Nephron progenitor cell (in vitro differentiated cells): Measurements from ENCODE around the gene MISP3.
A peak's percentile ranks its signal among the peaks of the same experiment; 100 is the strongest.

Experiments
- DNase-seq: peaks from one replicate; pipeline ENCODE4 v3.0.0; 2021
- H3K27ac Mint-ChIP-seq: 2 replicates; pipeline ENCODE4 v1.8.0; 2021; ENCODE audit warnings: mild to moderate bottlenecking, moderate library complexity, mixed read lengths
- H3K27me3 Mint-ChIP-seq: 2 replicates; pipeline ENCODE4 v1.8.0; 2021; ENCODE audit warnings: mild to moderate bottlenecking, low read depth, mixed read lengths; ENCODE audit not compliant: poor library complexity
- H3K36me3 Mint-ChIP-seq: 2 replicates; pipeline ENCODE4 v1.8.0; 2021; ENCODE audit warnings: low read depth, mixed read lengths
- H3K4me1 Mint-ChIP-seq: 2 replicates; pipeline ENCODE4 v1.8.0; 2021; ENCODE audit warnings: mixed read lengths
- H3K4me3 Mint-ChIP-seq: 2 replicates; pipeline ENCODE4 v1.8.0; 2021; ENCODE audit warnings: mild to moderate bottlenecking, moderate library complexity, mixed read lengths
- H3K9me3 Mint-ChIP-seq: 2 replicates; pipeline ENCODE4 v1.8.0; 2021; ENCODE audit warnings: mild to moderate bottlenecking, moderate library complexity, mixed read lengths
- TF ChIP-seq, protein P1 (sequence below): fragments of 200-600 bp; sonication (generic); IDR thresholded peaks from 2 replicates; pipeline ENCODE4 v1.5.0; 2021; ENCODE audit warnings: antibody characterized with exemption

The MISP3 gene

DNA sequence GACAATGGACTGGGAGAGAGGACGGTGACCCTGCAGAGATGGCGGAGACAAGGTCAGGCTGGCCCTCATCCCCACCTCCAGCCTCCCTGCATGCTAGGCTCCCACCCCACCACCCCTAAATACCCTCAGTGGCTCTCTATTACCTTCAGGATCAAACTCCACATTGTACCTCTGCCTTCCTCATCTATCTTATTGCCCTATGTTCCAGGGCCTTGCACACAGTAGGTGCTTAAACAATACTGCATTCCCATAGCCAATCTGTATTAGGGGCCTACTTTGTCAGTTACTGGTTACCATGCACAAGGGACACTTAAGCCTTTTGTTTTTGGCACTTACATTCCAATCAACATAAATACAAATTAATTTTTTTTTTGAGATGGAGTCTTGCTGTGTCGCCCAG lies 17.2 kb upstream of the MISP3 start:
- no peaks in the 10 kb centered on the region for H3K9me3 Mint-ChIP-seq
- H3K4me1 Mint-ChIP-seq = peaks cover 12% of the 10 kb centered on the region
- H3K27ac Mint-ChIP-seq = no peak overlapping the region
- DNase-seq = no peak
- H3K27me3 Mint-ChIP-seq = peaks cover 74% of the 10 kb centered on the region
- H3K36me3 Mint-ChIP-seq = peaks cover 5% of the 10 kb centered on the region
- no peak overlapping the region for H3K4me3 Mint-ChIP-seq
- TF ChIP-seq, protein P1, sequence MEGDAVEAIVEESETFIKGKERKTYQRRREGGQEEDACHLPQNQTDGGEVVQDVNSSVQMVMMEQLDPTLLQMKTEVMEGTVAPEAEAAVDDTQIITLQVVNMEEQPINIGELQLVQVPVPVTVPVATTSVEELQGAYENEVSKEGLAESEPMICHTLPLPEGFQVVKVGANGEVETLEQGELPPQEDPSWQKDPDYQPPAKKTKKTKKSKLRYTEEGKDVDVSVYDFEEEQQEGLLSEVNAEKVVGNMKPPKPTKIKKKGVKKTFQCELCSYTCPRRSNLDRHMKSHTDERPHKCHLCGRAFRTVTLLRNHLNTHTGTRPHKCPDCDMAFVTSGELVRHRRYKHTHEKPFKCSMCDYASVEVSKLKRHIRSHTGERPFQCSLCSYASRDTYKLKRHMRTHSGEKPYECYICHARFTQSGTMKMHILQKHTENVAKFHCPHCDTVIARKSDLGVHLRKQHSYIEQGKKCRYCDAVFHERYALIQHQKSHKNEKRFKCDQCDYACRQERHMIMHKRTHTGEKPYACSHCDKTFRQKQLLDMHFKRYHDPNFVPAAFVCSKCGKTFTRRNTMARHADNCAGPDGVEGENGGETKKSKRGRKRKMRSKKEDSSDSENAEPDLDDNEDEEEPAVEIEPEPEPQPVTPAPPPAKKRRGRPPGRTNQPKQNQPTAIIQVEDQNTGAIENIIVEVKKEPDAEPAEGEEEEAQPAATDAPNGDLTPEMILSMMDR = no peak

DNA sequence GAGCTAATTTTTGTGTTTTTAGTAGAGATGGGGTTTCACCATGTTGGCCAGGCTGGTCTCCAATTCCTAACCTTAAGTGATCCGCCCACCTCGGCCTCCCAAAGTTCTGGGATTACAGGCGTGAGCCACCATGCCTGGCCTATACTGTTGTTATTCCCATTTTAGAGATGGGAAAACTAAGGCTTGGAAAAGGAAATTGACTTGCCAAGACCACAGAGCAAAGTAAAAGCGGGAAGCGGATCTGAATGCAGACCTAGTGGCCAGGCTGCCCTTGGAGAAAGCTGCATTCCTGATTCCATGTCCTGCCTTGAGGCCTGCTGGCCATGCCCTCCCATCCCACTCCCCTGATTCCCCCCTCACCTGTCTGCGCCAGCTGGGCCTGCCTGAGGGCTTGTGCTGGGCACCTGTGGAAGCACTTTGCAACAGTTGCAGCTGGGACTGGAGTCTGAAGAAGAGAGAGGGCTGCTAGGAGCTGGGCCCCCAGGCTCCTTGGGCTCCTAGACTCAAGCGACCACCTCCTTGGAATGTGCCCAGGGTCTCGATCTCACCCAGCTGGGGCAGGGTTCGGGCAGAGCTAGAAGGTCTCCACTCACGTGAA lies 16.4 kb upstream of the MISP3 start:
- TF ChIP-seq, protein P1 = no peak
- H3K36me3 Mint-ChIP-seq = peaks cover 5% of the 10 kb centered on the region
- no peak overlapping the region for H3K4me3 Mint-ChIP-seq
- H3K4me1 Mint-ChIP-seq = peaks cover 15% of the 10 kb centered on the region
- no peaks in the 10 kb centered on the region for H3K9me3 Mint-ChIP-seq
- no peak overlapping the region for H3K27ac Mint-ChIP-seq
- peaks cover 81% of the 10 kb centered on the region for H3K27me3 Mint-ChIP-seq
- DNase-seq = no peak

DNA sequence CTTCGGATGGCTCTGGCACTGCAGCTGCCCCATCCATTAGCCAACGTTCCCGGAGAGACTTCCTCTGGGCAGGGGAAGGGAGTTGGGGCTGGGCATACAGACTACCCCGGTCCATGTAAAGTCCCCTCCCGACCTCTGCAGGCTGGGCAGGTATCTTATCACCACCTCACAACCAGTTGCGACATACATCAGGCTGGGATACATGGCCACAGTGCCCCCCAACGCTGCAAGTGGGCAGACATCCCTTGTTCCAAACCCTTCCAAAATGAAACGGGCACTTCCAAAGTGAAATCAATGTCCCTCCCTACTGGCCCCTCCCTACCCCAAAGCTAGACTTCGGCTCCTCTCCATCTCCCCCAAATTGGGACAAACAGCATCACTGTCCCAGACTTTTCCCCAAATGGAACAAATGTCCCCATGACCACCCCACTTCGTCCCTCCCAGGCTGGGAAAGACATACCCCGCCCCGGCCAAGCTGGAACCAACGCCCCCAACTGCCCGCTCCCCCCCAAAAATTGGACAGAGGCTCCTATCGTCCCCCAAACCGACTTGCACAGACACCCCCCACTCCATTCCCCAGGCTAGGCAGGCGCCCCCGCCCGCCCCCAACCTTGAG lies 15.7 kb upstream of the MISP3 start:
- DNase-seq = no peak
- Mint-ChIP-seq H3K9me3 (no peaks in the 10 kb centered on the region), H3K27me3 (peaks cover 88% of the 10 kb centered on the region), H3K27ac (no peak overlapping the region), H3K4me1 (peaks cover 18% of the 10 kb centered on the region), H3K36me3 (peaks cover 5% of the 10 kb centered on the region), H3K4me3 (peak overlapping the region; percentile 74)
- TF ChIP-seq, protein P1 = no peak

DNA sequence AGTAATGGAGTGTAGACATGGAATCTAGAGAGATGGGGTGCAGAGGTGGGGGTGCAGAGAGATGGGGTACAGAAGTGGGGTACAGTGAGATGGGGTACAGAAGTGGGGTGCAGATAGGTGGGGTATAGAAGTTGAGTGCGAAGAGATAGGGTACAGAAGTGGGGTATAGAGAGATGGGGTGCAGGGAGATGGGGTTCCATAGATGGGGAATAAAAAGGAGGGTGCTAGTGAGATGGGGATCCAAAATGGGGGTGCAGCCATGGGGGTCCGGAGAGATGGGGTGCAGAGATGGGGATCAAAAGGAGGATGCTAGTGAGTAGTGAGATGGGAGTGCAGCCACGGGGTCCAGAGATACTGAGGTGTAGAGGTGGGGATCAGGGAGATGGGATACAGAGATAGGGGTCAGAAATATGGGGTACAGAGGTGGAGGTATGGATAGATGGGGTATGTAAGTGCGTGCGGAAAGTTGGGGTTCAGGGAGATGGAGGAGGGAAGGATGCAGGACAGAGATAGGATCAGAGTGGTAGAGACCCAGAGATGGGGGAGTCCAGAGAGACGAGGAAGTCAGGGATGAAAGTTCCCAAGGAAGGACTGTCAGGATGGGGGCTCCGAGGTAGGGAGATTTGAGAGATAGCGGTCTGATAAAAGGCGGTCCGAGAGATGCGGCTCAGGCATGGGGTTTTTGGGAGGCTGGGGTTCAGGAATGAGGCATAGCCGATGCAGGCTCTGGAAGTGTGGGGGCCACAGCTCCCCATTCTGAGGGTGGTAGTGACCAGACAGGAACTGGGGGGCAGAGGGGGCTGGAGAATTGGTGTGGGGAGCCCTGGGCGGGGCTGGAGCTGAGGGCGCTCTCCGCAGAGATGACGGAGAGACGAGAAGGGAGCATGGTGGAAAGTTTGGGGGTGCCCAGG lies 14.1 kb upstream of the MISP3 start:
- TF ChIP-seq, protein P1 = no peak
- Mint-ChIP-seq H3K9me3 (no peaks in the 10 kb centered on the region), H3K4me3 (peak overlapping the region; percentile 78), H3K4me1 (peaks cover 18% of the 10 kb centered on the region), H3K27me3 (peaks cover 95% of the 10 kb centered on the region), H3K27ac (no peak overlapping the region), H3K36me3 (no peaks in the 10 kb centered on the region)
- no peak for DNase-seq

DNA sequence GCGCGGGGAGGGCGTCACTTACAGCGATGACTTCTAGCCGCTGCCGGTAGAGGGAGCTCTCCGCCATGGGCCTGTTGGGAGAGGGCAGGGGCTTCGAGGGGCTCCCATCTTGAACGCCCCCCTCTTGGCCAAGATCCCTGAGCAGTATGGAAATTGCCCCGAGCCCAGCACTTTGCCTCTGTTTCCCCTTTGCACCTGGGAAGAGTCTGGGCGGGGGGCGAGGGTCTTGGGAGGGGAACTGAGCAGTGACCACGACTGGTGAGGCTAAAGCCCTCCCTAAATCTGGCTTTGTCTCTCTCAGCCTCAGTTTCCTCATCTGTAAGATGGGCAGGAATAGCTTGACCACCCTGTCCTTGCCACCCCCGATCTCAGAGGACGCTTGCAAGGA lies 13.5 kb upstream of the MISP3 start:
- peak; percentile 58 for DNase-seq
- TF ChIP-seq, protein P1 = peak; percentile 61
- H3K4me1 Mint-ChIP-seq = peaks cover 18% of the 10 kb centered on the region
- H3K27ac Mint-ChIP-seq = no peak overlapping the region
- no peaks in the 10 kb centered on the region for H3K9me3 Mint-ChIP-seq
- peak overlapping the region; percentile 36 for H3K4me3 Mint-ChIP-seq
- H3K27me3 Mint-ChIP-seq = peaks cover 91% of the 10 kb centered on the region
- no peaks in the 10 kb centered on the region for H3K36me3 Mint-ChIP-seq
